Ovary (tissue), 9 donors: ENCODE measurements around the gene S100A14. TPM values are rescaled to one million over a fixed set of nuclear protein-coding genes. Genes with fewer than 3 reads are reported as not detected.

Experiments used
- DNase-seq, 5 donors: peaks; one replicate each; pipeline ENCODE4 v3.0.0-alpha.2; 2019 to 2020
- H3K27ac ChIP-seq, 2 donors: fragments of 200-600 bp; one replicate each; pipeline versions ENCODE4 v1.5.1 to v1.8.0; 2019 to 2022
- H3K27me3 ChIP-seq: fragments of 200-600 bp; one replicate; pipeline ENCODE4 v1.8.0; 2022
- H3K36me3 ChIP-seq: fragments of 200-600 bp; sonication (generic); one replicate; pipeline ENCODE4 v1.5.1; 2019
- H3K4me1 ChIP-seq: one replicate; pipeline ENCODE4 v1.8.1; 2013; ENCODE audit warnings: mild to moderate bottlenecking, moderate library complexity; ENCODE audit not compliant: insufficient read depth
- H3K4me3 ChIP-seq: fragments of 200-600 bp; sonication (generic); one replicate; pipeline ENCODE4 v1.5.1; 2017
- H3K9me3 ChIP-seq, 2 donors: fragments of 200-600 bp in 1 of 2; sonication (generic) in 1 of 2; one replicate each; pipeline versions ENCODE4 v1.5.1 to v1.8.1; 2013 to 2019; ENCODE audit warnings: mild to moderate bottlenecking in 1 of 2, moderate library complexity in 1 of 2
- CTCF ChIP-seq, 3 donors: fragments of 450-650 bp in 2 of 3; fragments of 200-600 bp in 1 of 3; IDR thresholded peaks; one replicate each; pipeline versions ENCODE4 v1.5.1 to v1.8.0; 2016 to 2022; ENCODE audit warnings: antibody characterized with exemption in 3 of 3, mild to moderate bottlenecking in 1 of 3
- EP300 ChIP-seq: sonication (generic); formaldehyde crosslinking; IDR thresholded peaks from one replicate; pipeline ENCODE4 v1.6.1; 2017; ENCODE audit warnings: antibody characterized with exemption
- POLR2A ChIP-seq: fragments of 450-650 bp; IDR thresholded peaks from one replicate; pipeline ENCODE4 v1.6.1; 2017; ENCODE audit warnings: antibody characterized with exemption, mild to moderate bottlenecking, moderate library complexity
- WGBS, 3 donors: extraction: QIAGEN DNeasy Blood & Tissue Kit in 1 of 3; methylation state at CpG; one replicate each; pipeline versions ENCODE4 v1.1.5 to v1.1.7; 2013 to 2017; 5-methylcytosine and 5-hydroxymethylcytosine counted together
- intact Hi-C, 4 donors: fragments of 100-400 bp; cut with DNase I; formaldehyde crosslinking; loops; one replicate each; pipeline versions ENCODE4 v1.11.0 to v1.15.1; 2022 to 2023
- polyA plus RNA-seq, 2 donors: library from polyadenylated mRNA; stranded (reverse); fragments of 200-250 nt in 1 of 2; fragments of 350-450 nt in 1 of 2; fragmentation: Illumina TruSeq in 1 of 2; extraction: RNeasy Lipid Tissue Mini Kit (QIAGEN cat#74804) in 1 of 2; gene quantifications; one replicate each; pipeline ENCODE4 v1.2.3, GENCODE V29; 2013 to 2014
- total RNA-seq, 7 donors: library from RNA; depleted of rRNA in 2 of 7; stranded (reverse); fragments of >200 nt in 2 of 7; fragmentation: NEBNext Ultra II Directional in 3 of 7; extraction: Animal tissue kit (Norgen Biotek cat#: 25700) in 3 of 7; gene quantifications; one replicate each; pipeline versions ENCODE4 v1.1.0 to v1.2.4, GENCODE V29; 2016 to 2023
- donor health status: DM: no; HTN: no; CAD: no; lungs with moderate emphysema.
- donor health status: DM: no; HTN: no; CAD: no.
- donor health status: Bipolar disorder and iron deficiency.
- donor health status: DM: yes; HTN: yes; CAD: no.
- donor health status: DM: no; HTN: no; CAD: no.
- donor health status: DM: yes; HTN: yes; CAD: no.

S100A14 gene
- total and polyA plus RNA-seq, 9 donors = 0.40 to 19.8 (median 2.1) TPM; not detected in 2

- 28 to 53% (median 44%) methylated on average over 1 of the region's 1 CpG for WGBS, 3 donors
- peak overlapping the region; percentile 74 for H3K4me3 ChIP-seq
- H3K4me1 ChIP-seq = peaks cover 30% of the 10 kb centered on the region
- H3K9me3 ChIP-seq = no peaks in the 10 kb centered on the region
- intact Hi-C loops = no loop called here
- no peaks in the 10 kb centered on the region for H3K36me3 ChIP-seq
- H3K27me3 ChIP-seq = no peaks in the 10 kb centered on the region
- DNase-seq = no peak
- TF ChIP-seq CTCF (IDR thresholded peaks at IDR 0.05) = no peak
- TF ChIP-seq POLR2A = no peak
- no peak for TF ChIP-seq EP300
- peak overlapping the region in 1 of 2 donors; percentile 84 for H3K27ac ChIP-seq
Measured at GRCh38 chr1:153611356-153611755, 4.8 kb downstream of the S100A14 start.

GRCh38 chr1:153610811-153611301, 5.3 kb downstream of the S100A14 start:
- DNase-seq = peak in 1 of 5 donors; percentile 39
- Histone ChIP-seq H3K36me3 (no peaks in the 10 kb centered on the region), H3K4me3 (no peak overlapping the region), H3K4me1 (peaks cover 27% of the 10 kb centered on the region), H3K27me3 (no peaks in the 10 kb centered on the region), H3K27ac (peak overlapping the region; percentile 54 to 72), H3K9me3 (no peaks in the 10 kb centered on the region)
- WGBS, 3 donors = 72 to 83% (median 76%) methylated on average over 7 of the region's 7 CpGs
- intact Hi-C loops = no loop called here
- TF ChIP-seq EP300 (no peak), CTCF (IDR thresholded peaks at IDR 0.05) (no peak), POLR2A (no peak)

- TF ChIP-seq CTCF (IDR thresholded peaks at IDR 0.05) (no peak), POLR2A (no peak), EP300 (no peak)
- Histone ChIP-seq H3K36me3 (no peaks in the 10 kb centered on the region), H3K4me1 (peaks cover 27% of the 10 kb centered on the region), H3K27ac (peak overlapping the region; percentile 54 to 72), H3K27me3 (no peaks in the 10 kb centered on the region), H3K4me3 (no peak overlapping the region), H3K9me3 (no peaks in the 10 kb centered on the region)
- intact Hi-C loops = no loop called here
- DNase-seq = peak in 1 of 5 donors; percentile 24
- 64 to 71% (median 66%) methylated on average over 4 of the region's 4 CpGs for WGBS, 3 donors
Measured at GRCh38 chr1:153610334-153610733, 5.8 kb downstream of the S100A14 start.

- H3K27me3 ChIP-seq = no peaks in the 10 kb centered on the region
- TF ChIP-seq EP300 (no peak), CTCF (IDR thresholded peaks at IDR 0.05) (no peak), POLR2A (no peak)
- peaks cover 27% of the 10 kb centered on the region for H3K4me1 ChIP-seq
- no peak overlapping the region for H3K4me3 ChIP-seq
- H3K36me3 ChIP-seq = no peaks in the 10 kb centered on the region
- DNase-seq = no peak
- 41 to 50% (median 46%) methylated on average over 6 of the region's 6 CpGs for WGBS, 3 donors
- H3K27ac ChIP-seq = peak overlapping the region; percentile 39 to 72
- intact Hi-C loops = no loop called here
- no peaks in the 10 kb centered on the region for H3K9me3 ChIP-seq
Measured at GRCh38 chr1:153609585-153609907, 6.6 kb downstream of the S100A14 start.
